HepG2 (cell line): Measurements from ENCODE around the gene CCL17. TPM values are rescaled to one million over a fixed set of nuclear protein-coding genes. Genes with fewer than 3 reads are reported as not detected.

Experiments used
- ATAC-seq: fragments of 200-7000 bp; cut with Tn5 transposase; 3 replicates; pipeline ENCODE4 v1.9.1; 2020; ENCODE audit warnings: mild to moderate bottlenecking, moderate library complexity
- BruUV-seq: library from RNA; stranded (reverse); fragments of 400-500 nt; replicated peaks from 2 replicates; lab custom pipeline; 2021; lab: Mats Ljungman, UMichigan
- CTCF ChIA-PET: fragments of 300-600 bp; formaldehyde crosslinking; extraction: SDS; loops from one replicate; lab custom pipeline; 2021; ENCODE audit warnings: low total read pairs, inconsistent platforms, low intra/inter-chr PET ratio; lab: Yijun Ruan, JAX
- POLR2A ChIA-PET: fragments of 350-600 bp; sonication (Branson Sonifier 250); formaldehyde crosslinking; loops from one replicate; lab custom pipeline; 2020; ENCODE audit warnings: antibody characterized with exemption, inconsistent platforms; lab: Yijun Ruan, JAX
- DNase-seq: peaks from one replicate; pipeline ENCODE4 v3.0.0-alpha.2; 2015; ENCODE audit warnings: low spot score
- FAIRE-seq: peaks from 3 replicates; lab custom pipeline; 2011; peaks lifted over from hg19 to GRCh38; lab: Jason Lieb, UNC
- H2AFZ ChIP-seq: one replicate; pipeline ENCODE4 v1.6.1; 2011; ENCODE audit warnings: low read length, inconsistent platforms
- H3K27ac ChIP-seq: fragments of 300-600 bp; 3 replicates; pipeline ENCODE4 v1.8.0; 2011; ENCODE audit warnings: mixed run types, mild to moderate bottlenecking, mixed read lengths, low read length, inconsistent platforms; ENCODE audit not compliant: insufficient read depth; ENCODE audit errors: extremely low read length
- H3K27me3 ChIP-seq, 2 experiments: fragments of 200-600 bp in 1 of 2; 2 replicates in 1 of 2; 3 replicates in 1 of 2; pipeline versions ENCODE4 v1.6.0 to v1.8.0; 2011; ENCODE audit warnings: low read length in 2 of 2, mild to moderate bottlenecking in 2 of 2, moderate library complexity in 2 of 2, inconsistent platforms in 1 of 2; ENCODE audit not compliant: insufficient read depth in 2 of 2, control insufficient read depth in 1 of 2
- H3K36me3 ChIP-seq, 2 experiments: fragments of 200-600 bp in 1 of 2; replicated peaks in 1 of 2; 2 replicates in 1 of 2; 3 replicates in 1 of 2; pipeline versions ENCODE4 v1.5.1 to v1.8.0; 2011; ENCODE audit warnings: low read length in 2 of 2, inconsistent platforms in 1 of 2; ENCODE audit not compliant: insufficient read depth in 2 of 2, control insufficient read depth in 1 of 2
- H3K4me1 ChIP-seq: 2 replicates; pipeline ENCODE4 v1.5.1; 2012; ENCODE audit warnings: low read length, inconsistent platforms; ENCODE audit not compliant: insufficient read depth
- H3K4me2 ChIP-seq: 2 replicates; pipeline ENCODE4 v1.6.0; 2011; ENCODE audit warnings: low read depth, low read length, inconsistent platforms
- H3K4me3 ChIP-seq, 3 experiments: fragments of 200-600 bp in 1 of 3; sonication (generic), shearing (Covaris generic) in 1 of 3; replicated peaks in 1 of 3; 2 replicates each; pipeline ENCODE4 v1.5.1; 2011 to 2016; ENCODE audit warnings: low read length in 3 of 3, inconsistent platforms in 2 of 3, low read depth in 2 of 3, mild to moderate bottlenecking in 2 of 3, control low read depth in 1 of 3, mixed read lengths in 1 of 3; ENCODE audit not compliant: insufficient read depth in 1 of 3
- H3K79me2 ChIP-seq: one replicate; pipeline ENCODE4 v1.6.1; 2011; ENCODE audit warnings: low read length, inconsistent platforms; ENCODE audit not compliant: insufficient read depth
- H3K9ac ChIP-seq: 2 replicates; pipeline ENCODE4 v1.6.0; 2011; ENCODE audit warnings: mild to moderate bottlenecking, low read depth, low read length, inconsistent platforms; ENCODE audit not compliant: insufficient read depth
- H3K9me3 ChIP-seq: 2 replicates; pipeline ENCODE4 v1.5.1; 2012; ENCODE audit warnings: mild to moderate bottlenecking, low read length
- H4K20me1 ChIP-seq: 2 replicates; pipeline ENCODE4 v1.6.0; 2011; ENCODE audit warnings: inconsistent platforms, mild to moderate bottlenecking, low read length, moderate library complexity; ENCODE audit not compliant: insufficient read depth
- ELF3 ChIP-seq: IDR thresholded peaks from 2 replicates; pipeline ENCODE4 v1.6.1; 2016; ENCODE audit warnings: missing genetic modification reagents, missing compliant biosample characterization
- ETV6 ChIP-seq: sonication (generic); formaldehyde crosslinking; conservative IDR thresholded peaks from 2 replicates; pipeline ENCODE4 v1.4.0; 2020; ENCODE audit warnings: missing genetic modification reagents
- KAT7 ChIP-seq: IDR thresholded peaks from 2 replicates; pipeline ENCODE4 v1.6.1; 2018; ENCODE audit warnings: borderline replicate concordance, missing compliant biosample characterization
- SNAI1 ChIP-seq: sonication (generic); formaldehyde crosslinking; IDR thresholded peaks from 2 replicates; pipeline ENCODE4 v1.5.0; 2020; ENCODE audit warnings: mild to moderate bottlenecking, missing genetic modification reagents, borderline replicate concordance
- SP140L ChIP-seq: sonication (generic); formaldehyde crosslinking; IDR thresholded peaks from 2 replicates; pipeline ENCODE4 v1.4.0; 2020; ENCODE audit warnings: missing genetic modification reagents, borderline replicate concordance
- TARDBP ChIP-seq: sonication (generic); formaldehyde crosslinking; IDR thresholded peaks from 2 replicates; pipeline ENCODE4 v1.8.0; 2022; ENCODE audit warnings: mild to moderate bottlenecking, missing genetic modification reagents
- YEATS2 ChIP-seq: sonication (generic); formaldehyde crosslinking; IDR thresholded peaks from 2 replicates; pipeline ENCODE4 v1.4.0; 2020; ENCODE audit warnings: missing genetic modification reagents, borderline replicate concordance
- ZFP36L1 ChIP-seq: sonication (generic); formaldehyde crosslinking; IDR thresholded peaks from 2 replicates; pipeline ENCODE4 v1.8.0; 2022; ENCODE audit warnings: mild to moderate bottlenecking, missing genetic modification reagents, moderate library complexity
- ZMYM2 ChIP-seq: sonication (generic); formaldehyde crosslinking; IDR thresholded peaks from 2 replicates; pipeline ENCODE4 v1.8.0; 2022; ENCODE audit warnings: mild to moderate bottlenecking, missing genetic modification reagents
- ZNF503 ChIP-seq: sonication (generic); formaldehyde crosslinking; IDR thresholded peaks from 2 replicates; pipeline ENCODE4 v1.4.0; 2020; ENCODE audit warnings: missing genetic modification reagents
- ZNF605 ChIP-seq: sonication (generic); formaldehyde crosslinking; IDR thresholded peaks from 2 replicates; pipeline ENCODE4 v1.8.0; 2022; ENCODE audit warnings: mild to moderate bottlenecking, missing genetic modification reagents
- ZNF790 ChIP-seq: sonication (generic); formaldehyde crosslinking; IDR thresholded peaks from 2 replicates; pipeline ENCODE4 v1.8.0; 2022; ENCODE audit warnings: missing genetic modification reagents, mild to moderate bottlenecking, borderline replicate concordance
- WGBS: methylation state at CpG from one replicate; pipeline ENCODE4 v1.1.6; 2017; ENCODE audit warnings: low lambda C conversion rate; 5-methylcytosine and 5-hydroxymethylcytosine counted together
- in situ Hi-C: cut with HindIII; loops from 2 replicates; pipeline ENCODE4 v1.10.0; 2017; ENCODE audit warnings: low pct_unique_long_range_greater_than_20kb; ENCODE audit not compliant: extremely low pct_ligation_motif_present
- intact Hi-C: fragments of 100-400 bp; cut with micrococcal nuclease; formaldehyde crosslinking; loops from one replicate; pipeline ENCODE4 v1.10.0; 2022; ENCODE audit not compliant: unreplicated experiment
- polyA plus RNA-seq, 8 experiments: library from polyadenylated mRNA; depleted of rRNA in 3 of 8; stranded (reverse) in 7 of 8; unstranded in 1 of 8; fragments of >200 nt; fragmentation: Illumina TruSeq in 4 of 8; extraction: Trizol in 4 of 8; gene quantifications; 2 replicates each; pipeline versions ENCODE4 v1.2.1 to v1.2.3, GENCODE V29; 2011 to 2016; ENCODE audit warnings: low read depth in 4 of 8, missing spikeins in 1 of 8, mixed read lengths in 1 of 8; ENCODE audit not compliant: insufficient read depth in 1 of 8
- total RNA-seq, 5 experiments: library from RNA; depleted of rRNA; stranded (reverse); fragments of >200 nt; fragmentation: Illumina TruSeq; extraction: Trizol; gene quantifications; 2 replicates each; pipeline ENCODE4 v1.2.3, GENCODE V29; 2016; ENCODE audit warnings: low read depth in 1 of 5
- TF ChIP-seq, protein P1 (sequence below): sonication (generic); formaldehyde crosslinking; IDR thresholded peaks from 2 replicates; pipeline ENCODE4 v1.5.0; 2020; ENCODE audit warnings: missing genetic modification reagents

CCL17 gene
- total and polyA plus RNA-seq, 2 of the 13 experiments (the other 11 are each of a cell fraction or from before 2014, with no cell fraction given): not detected

- no peak for DNase-seq
- no peaks in the 10 kb centered on the region for H3K9me3 ChIP-seq
- intact Hi-C loops: no loop called here
- H3K79me2 ChIP-seq: no peaks in the 10 kb centered on the region
- no peak for ATAC-seq
- POLR2A ChIA-PET: interaction anchor here (1.5 kb wide), 1 partner anchor 33 kb away, joined by 4 read pairs; the partner anchor contains the start of gene CX3CL1
- peaks cover 0 to 16% of the 10 kb centered on the region in 2 experiments; a peak in 4 of 5 replicates for H3K27me3 ChIP-seq
- WGBS: 60% methylated on average over 3 of the region's 3 CpGs
- FAIRE-seq: no peak
- H3K4me3 ChIP-seq: no peak overlapping the region
- in situ Hi-C loops: no loop called here
- H3K9ac ChIP-seq: no peak overlapping the region
- H2AFZ ChIP-seq: no peak overlapping the region
- no peak for TF ChIP-seq SP140L (CRISPR knock-in tag)
- TF ChIP-seq ZNF790 (CRISPR knock-in tag): no peak
- no peak for TF ChIP-seq ZNF605 (CRISPR knock-in tag)
- TF ChIP-seq ZMYM2: no peak
- TF ChIP-seq, protein P1, sequence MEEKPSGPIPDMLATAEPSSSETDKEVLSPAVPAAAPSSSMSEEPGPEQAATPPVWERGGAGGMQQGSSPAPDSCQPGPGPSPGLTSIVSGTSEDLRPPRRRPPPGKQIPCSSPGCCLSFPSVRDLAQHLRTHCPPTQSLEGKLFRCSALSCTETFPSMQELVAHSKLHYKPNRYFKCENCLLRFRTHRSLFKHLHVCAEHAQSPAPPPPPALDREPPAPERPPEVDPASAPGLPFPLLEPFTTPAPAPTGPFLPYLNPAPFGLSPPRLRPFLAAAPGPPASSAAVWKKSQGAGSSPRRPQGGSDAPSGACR (CRISPR knock-in tag): no peak
- no TSS peak for BruUV-seq
- no peak overlapping the region for H3K4me2 ChIP-seq
- peaks cover 16% of the 10 kb centered on the region; the same call in 1 of the 2 replicates for H3K4me1 ChIP-seq
- no peak overlapping the region for H3K27ac ChIP-seq
- H4K20me1 ChIP-seq: no peaks in the 10 kb centered on the region
- no peaks in the 10 kb centered on the region for H3K36me3 ChIP-seq
- CTCF ChIA-PET: no interaction called here
Observed at GRCh38 chr16:57405097-57405496, 530 bp downstream of the CCL17 start.

DNA sequence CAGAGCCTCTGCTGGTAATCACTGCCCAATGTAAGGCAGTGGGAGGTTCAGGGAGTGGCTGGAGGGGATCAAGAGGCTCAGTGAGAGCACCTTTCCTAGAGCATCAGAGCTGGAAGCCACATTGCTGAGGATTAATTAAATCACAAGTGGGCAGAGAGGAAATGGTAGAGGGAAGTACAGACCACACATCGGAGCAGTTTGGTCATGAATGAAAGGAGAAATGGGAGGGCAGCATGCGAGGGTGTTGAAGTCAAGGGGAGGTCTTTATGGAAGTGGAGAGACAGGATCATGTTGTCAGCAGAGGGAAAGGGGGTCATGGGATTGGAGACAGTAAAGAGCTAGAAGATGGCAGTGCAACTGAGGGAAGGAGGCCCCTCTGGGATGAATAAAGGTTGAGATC lies 2.3 kb downstream of the CCL17 start:
- POLR2A ChIA-PET: no interaction called here
- no peak overlapping the region for H3K4me2 ChIP-seq
- H3K9me3 ChIP-seq: no peaks in the 10 kb centered on the region
- H2AFZ ChIP-seq: no peak overlapping the region
- H3K4me1 ChIP-seq: peaks cover 25% of the 10 kb centered on the region; the same call in 1 of the 2 replicates
- BruUV-seq: no TSS peak
- peaks cover 5 to 28% of the 10 kb centered on the region in 2 experiments; a peak in 4 of 5 replicates for H3K27me3 ChIP-seq
- no peak overlapping the region for H3K9ac ChIP-seq
- no peak overlapping the region for H3K4me3 ChIP-seq
- DNase-seq: no peak
- no peak for FAIRE-seq
- H3K27ac ChIP-seq: no peak overlapping the region
- intact Hi-C loops: no loop called here
- no peak for ATAC-seq
- H3K36me3 ChIP-seq: no peaks in the 10 kb centered on the region
- in situ Hi-C loops: no loop called here
- CTCF ChIA-PET: no interaction called here
- H4K20me1 ChIP-seq: no peaks in the 10 kb centered on the region
- 1% methylated on average over 2 of the region's 2 CpGs for WGBS
- no peaks in the 10 kb centered on the region for H3K79me2 ChIP-seq
- TF ChIP-seq YEATS2 (CRISPR knock-in tag) (no peak), KAT7 (no peak), ZNF503 (CRISPR knock-in tag) (no peak), ETV6 (CRISPR knock-in tag) (no peak), ELF3 (CRISPR knock-in tag) (no peak), TARDBP (CRISPR knock-in tag) (no peak), ZFP36L1 (CRISPR knock-in tag) (no peak), SNAI1 (CRISPR knock-in tag) (no peak)
